ENCODE data around the gene PCDH15.

- no peak for TF ChIP-seq HDGF (IDR thresholded peaks at IDR 0.05; ENCODE audit: borderline replicate concordance)
- TF ChIP-seq ARNT (IDR thresholded peaks at IDR 0.05), result no peak
- no peak for TF ChIP-seq BHLHE40 (IDR thresholded peaks at IDR 0.05; ENCODE audit: borderline replicate concordance)
- no peak for TF ChIP-seq ELF4 (IDR thresholded peaks at IDR 0.05)
- no peak for TF ChIP-seq SP1 (IDR thresholded peaks at IDR 0.05)
- TF ChIP-seq, protein P1, sequence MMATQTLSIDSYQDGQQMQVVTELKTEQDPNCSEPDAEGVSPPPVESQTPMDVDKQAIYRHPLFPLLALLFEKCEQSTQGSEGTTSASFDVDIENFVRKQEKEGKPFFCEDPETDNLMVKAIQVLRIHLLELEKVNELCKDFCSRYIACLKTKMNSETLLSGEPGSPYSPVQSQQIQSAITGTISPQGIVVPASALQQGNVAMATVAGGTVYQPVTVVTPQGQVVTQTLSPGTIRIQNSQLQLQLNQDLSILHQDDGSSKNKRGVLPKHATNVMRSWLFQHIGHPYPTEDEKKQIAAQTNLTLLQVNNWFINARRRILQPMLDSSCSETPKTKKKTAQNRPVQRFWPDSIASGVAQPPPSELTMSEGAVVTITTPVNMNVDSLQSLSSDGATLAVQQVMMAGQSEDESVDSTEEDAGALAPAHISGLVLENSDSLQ (IDR thresholded peaks at IDR 0.05), result no peak
- no peak for TF ChIP-seq FOXM1 (IDR thresholded peaks at IDR 0.05; ENCODE audit: borderline replicate concordance)
- no peak for TF ChIP-seq FOXK2 (IDR thresholded peaks at IDR 0.05)
- no peak for TF ChIP-seq SUZ12 (IDR thresholded peaks at IDR 0.05)
Observed at GRCh38 chr10:54282012-54282411, 519.0 kb downstream of the PCDH15 start.

Measured in HEK293T (cell line).